Endodermal cell (in vitro differentiated cells): Measurements from ENCODE around the gene CCDC142. TPM values are rescaled to one million over a fixed set of nuclear protein-coding genes. Genes with fewer than 3 reads are reported as not detected.

Experiments used
- DNase-seq: peaks from one replicate; pipeline ENCODE4 v3.0.0-alpha.2; 2017
- H3K27ac ChIP-seq: 2 replicates; pipeline ENCODE4 v1.5.1; 2013; ENCODE audit warnings: mild to moderate bottlenecking, low read depth, low read length, moderate library complexity
- H3K27me3 ChIP-seq: 2 replicates; pipeline ENCODE4 v1.6.1; 2013; ENCODE audit warnings: mild to moderate bottlenecking, low read length, moderate library complexity; ENCODE audit not compliant: insufficient read depth, control insufficient read depth, poor library complexity, severe bottlenecking
- H3K36me3 ChIP-seq: 2 replicates; pipeline ENCODE4 v1.7.0; 2013; ENCODE audit warnings: mild to moderate bottlenecking, low read length, moderate library complexity; ENCODE audit not compliant: control insufficient read depth, insufficient read depth
- H3K4me1 ChIP-seq: one replicate; pipeline ENCODE4 v1.7.0; 2013; ENCODE audit warnings: low read length; ENCODE audit not compliant: control insufficient read depth, insufficient read depth
- H3K4me3 ChIP-seq: 2 replicates; pipeline ENCODE4 v1.5.1; 2013; ENCODE audit warnings: mild to moderate bottlenecking, low read length, moderate library complexity
- H3K9ac ChIP-seq: 2 replicates; pipeline ENCODE4 v1.6.1; 2013; ENCODE audit warnings: mild to moderate bottlenecking, low read length, moderate library complexity; ENCODE audit not compliant: poor library complexity, severe bottlenecking; ENCODE audit errors: extremely low read depth
- H3K9me3 ChIP-seq: 2 replicates; pipeline ENCODE4 v1.6.1; 2013; ENCODE audit warnings: mild to moderate bottlenecking, low read length, moderate library complexity; ENCODE audit not compliant: control insufficient read depth
- H3K27ac Mint-ChIP-seq: 2 replicates; pipeline ENCODE4 v1.8.0; 2020; ENCODE audit warnings: mixed read lengths
- H3K27me3 Mint-ChIP-seq: 2 replicates; pipeline ENCODE4 v1.8.0; 2021; ENCODE audit warnings: mild to moderate bottlenecking, mixed read lengths; ENCODE audit not compliant: insufficient read depth
- H3K36me3 Mint-ChIP-seq: 2 replicates; pipeline ENCODE4 v1.8.0; 2020; ENCODE audit warnings: low read depth, mixed read lengths
- H3K4me1 Mint-ChIP-seq: 2 replicates; pipeline ENCODE4 v1.8.0; 2020; ENCODE audit warnings: mixed read lengths
- H3K4me3 Mint-ChIP-seq: 2 replicates; pipeline ENCODE4 v1.8.0; 2020; ENCODE audit warnings: mild to moderate bottlenecking, moderate library complexity, mixed read lengths
- H3K9me3 Mint-ChIP-seq: 2 replicates; pipeline ENCODE4 v1.8.0; 2020; ENCODE audit warnings: mild to moderate bottlenecking, mixed read lengths
- CTCF ChIP-seq: fragments of 200-600 bp; sonication (generic); conservative IDR thresholded peaks from 2 replicates; pipeline ENCODE4 v1.5.0; 2021; ENCODE audit warnings: antibody characterized with exemption, mild to moderate bottlenecking
- WGBS, 2 experiments: methylation state at CpG; one replicate each; pipeline versions ENCODE4 v1.1.5 to v1.1.7; 2013; ENCODE audit warnings: missing lambda C conversion rate in 2 of 2, mixed read lengths in 1 of 2; ENCODE audit not compliant: insufficient coverage in 1 of 2, insufficient read length in 1 of 2; 5-methylcytosine and 5-hydroxymethylcytosine counted together
- total RNA-seq, 2 donors: library from RNA; stranded (reverse); fragmentation: NEBNext Ultra II Directional in 1 of 2; extraction: Animal tissue kit (Norgen Biotek cat#: 25700) in 1 of 2; gene quantifications; 2 replicates in 1 of 2; 3 replicates in 1 of 2; pipeline ENCODE4 v1.2.1, GENCODE V29; 2021

Gene CCDC142
- total RNA-seq, 2 donors from 2014 or later, result 19.0 to 24.7 TPM

GRCh38 chr2:74493546-74493945 is 10.7 kb upstream of the CCDC142 start:
- Mint-ChIP-seq H3K27ac (no peak overlapping the region), H3K9me3 (no peaks in the 10 kb centered on the region), H3K27me3 (peaks cover 37% of the 10 kb centered on the region), H3K4me3 (no peak overlapping the region), H3K36me3 (peaks cover 35% of the 10 kb centered on the region), H3K4me1 (peaks cover 7% of the 10 kb centered on the region)
- H3K4me1 ChIP-seq, result no peaks in the 10 kb centered on the region
- WGBS, 2 experiments, result 90 to 100% methylated on average over 2 to 3 of the region's 3 CpGs
- peaks cover 31% of the 10 kb centered on the region for H3K27me3 ChIP-seq
- no peak for DNase-seq
- H3K4me3 ChIP-seq, result no peak overlapping the region
- no peak overlapping the region for H3K9ac ChIP-seq
- H3K27ac ChIP-seq, result no peak overlapping the region
- peaks cover 29% of the 10 kb centered on the region for H3K36me3 ChIP-seq
- no peak for TF ChIP-seq CTCF
- no peaks in the 10 kb centered on the region for H3K9me3 ChIP-seq

GRCh38 chr2:74491648-74492544 is 9.1 kb upstream of the CCDC142 start:
- Mint-ChIP-seq H3K4me3 (no peak overlapping the region), H3K27me3 (peaks cover 20% of the 10 kb centered on the region), H3K9me3 (no peaks in the 10 kb centered on the region), H3K4me1 (no peaks in the 10 kb centered on the region), H3K27ac (no peak overlapping the region), H3K36me3 (peaks cover 37% of the 10 kb centered on the region)
- H3K27me3 ChIP-seq, result peaks cover 14% of the 10 kb centered on the region
- TF ChIP-seq CTCF, result no peak
- H3K36me3 ChIP-seq, result peaks cover 30% of the 10 kb centered on the region
- no peaks in the 10 kb centered on the region for H3K9me3 ChIP-seq
- H3K4me1 ChIP-seq, result no peaks in the 10 kb centered on the region
- no peak overlapping the region for H3K4me3 ChIP-seq
- H3K9ac ChIP-seq, result no peak overlapping the region
- no peak for DNase-seq
- H3K27ac ChIP-seq, result no peak overlapping the region
- 90 to 91% methylated on average over 10 to 12 of the region's 12 CpGs for WGBS, 2 experiments

- WGBS, 2 experiments, result 93 to 94% methylated on average over 3 to 9 of the region's 9 CpGs
- H3K27ac ChIP-seq, result no peak overlapping the region
- Mint-ChIP-seq H3K27me3 (peaks cover under 1% of the 10 kb centered on the region), H3K36me3 (peaks cover 49% of the 10 kb centered on the region), H3K4me1 (no peaks in the 10 kb centered on the region), H3K27ac (no peak overlapping the region), H3K4me3 (no peak overlapping the region), H3K9me3 (no peaks in the 10 kb centered on the region)
- no peaks in the 10 kb centered on the region for H3K27me3 ChIP-seq
- H3K36me3 ChIP-seq, result peaks cover 34% of the 10 kb centered on the region
- H3K4me3 ChIP-seq, result no peak overlapping the region
- TF ChIP-seq CTCF, result no peak
- H3K9ac ChIP-seq, result no peak overlapping the region
- no peak for DNase-seq
- no peaks in the 10 kb centered on the region for H3K4me1 ChIP-seq
- no peaks in the 10 kb centered on the region for H3K9me3 ChIP-seq
These were observed 7.1 kb upstream of the CCDC142 start for GRCh38 chr2:74489906-74490305.
